NOMO-1 (cell line): ENCODE measurements around the gene SYN1.
"Not testable (repeated sequence)": the region's sequence is repeated elsewhere in the genome, so short reads cannot be mapped to it uniquely, and the experiment has no call there.

ENCODE experiments used
- DNase-seq, 2 experiments: peaks; one replicate each; lab custom pipeline; 2025; ENCODE audit not compliant: unreplicated experiment in 2 of 2; lab: John Stamatoyannopoulos, UW

SYN1 gene

GRCh38 chrX:47603125-47603524, 16.5 kb downstream of the SYN1 start:
- DNase-seq, result not testable (repeated sequence)

- no peak for DNase-seq
These were observed 22.4 kb downstream of the SYN1 start for GRCh38 chrX:47597222-47597621.

GRCh38 chrX:47596256-47596655, 23.4 kb downstream of the SYN1 start:
- no peak for DNase-seq

GRCh38 chrX:47595716-47596251, 23.9 kb downstream of the SYN1 start:
- DNase-seq, result no peak

GRCh38 chrX:47593522-47593921, 26.1 kb downstream of the SYN1 start:
- no peak for DNase-seq

GRCh38 chrX:47590984-47591383, 28.7 kb downstream of the SYN1 start:
- no peak for DNase-seq

- DNase-seq, result no peak
These were observed 31.5 kb downstream of the SYN1 start for GRCh38 chrX:47587906-47588735.

- no peak for DNase-seq
These were observed 32.4 kb downstream of the SYN1 start for GRCh38 chrX:47587091-47587891.

GRCh38 chrX:47586043-47586787, 33.4 kb downstream of the SYN1 start:
- DNase-seq, result no peak

- no peak for DNase-seq
These were observed 34.4 kb downstream of the SYN1 start for GRCh38 chrX:47585273-47585672.

GRCh38 chrX:47584714-47585113, 34.9 kb downstream of the SYN1 start:
- DNase-seq, result no peak

- no peak for DNase-seq
These were observed 36.3 kb downstream of the SYN1 start for GRCh38 chrX:47583240-47583861.

- DNase-seq, result peak; percentile 81 to 82
These were observed 37.7 kb downstream of the SYN1 start, which contains the start of gene TIMP1 for GRCh38 chrX:47581731-47582647. Gene TIMP1, plus strand, starts transcription at chrX:47582436. Its CDS starts 980 bp downstream, at chrX:47583416.

- peak in 1 of 2 experiments; percentile 14 for DNase-seq
These were observed 40.1 kb downstream of the SYN1 start for GRCh38 chrX:47579537-47579936.

GRCh38 chrX:47578692-47579091, 41.0 kb downstream of the SYN1 start:
- DNase-seq, result no peak

GRCh38 chrX:47577901-47578300, 41.8 kb downstream of the SYN1 start:
- DNase-seq, result no peak

GRCh38 chrX:47577424-47577823, 42.2 kb downstream of the SYN1 start:
- no peak for DNase-seq

- no peak for DNase-seq
These were observed 43.4 kb downstream of the SYN1 start for GRCh38 chrX:47576021-47576898.
